GM08714 (cell line): Measurements from ENCODE around the gene IFI16.
"Not testable (repeated sequence)": the region's sequence is repeated elsewhere in the genome, so short reads cannot be mapped to it uniquely, and the experiment has no call there.

Experiments
- H3K4me3 ChIP-seq: fragments of 200-500 bp; sonication (Bioruptor generic); 2 replicates; pipeline ENCODE4 v1.5.1; 2014; ENCODE audit warnings: mild to moderate bottlenecking, low read length, inconsistent platforms
- ZNF274 ChIP-seq: IDR thresholded peaks from 2 replicates; pipeline ENCODE4 v1.6.1; 2012; ENCODE audit warnings: mild to moderate bottlenecking, low read depth, low read length

The IFI16 gene

GRCh38 chr1:159014851-159015250 is 5.1 kb downstream of the IFI16 start:
- TF ChIP-seq ZNF274 = no peak
- peak overlapping the region; percentile 64; the same call in 1 of the 2 replicates for H3K4me3 ChIP-seq

GRCh38 chr1:159015440-159015909 is 5.8 kb downstream of the IFI16 start:
- peak overlapping the region; percentile 19; the same call in 1 of the 2 replicates for H3K4me3 ChIP-seq

GRCh38 chr1:159023723-159024122 is 14.0 kb downstream of the IFI16 start:
- no peak overlapping the region for H3K4me3 ChIP-seq
- no peak for TF ChIP-seq ZNF274

More at GRCh38 chr1:159015440-159015909, 5.8 kb downstream of the IFI16 start:
- no peak for TF ChIP-seq ZNF274

GRCh38 chr1:159025043-159025442 is 15.3 kb downstream of the IFI16 start:
- H3K4me3 ChIP-seq = no peak overlapping the region
- TF ChIP-seq ZNF274 = no peak

- H3K4me3 ChIP-seq = not testable (repeated sequence)
These were observed 17.1 kb downstream of the IFI16 start for GRCh38 chr1:159026841-159027240.

- TF ChIP-seq ZNF274 = no peak
- no peak overlapping the region for H3K4me3 ChIP-seq
These were observed 20.6 kb downstream of the IFI16 start for GRCh38 chr1:159030311-159030710.

- TF ChIP-seq ZNF274 = no peak
- H3K4me3 ChIP-seq = no peak overlapping the region
These were observed 21.3 kb downstream of the IFI16 start for GRCh38 chr1:159030877-159031447.

- no peak overlapping the region for H3K4me3 ChIP-seq
- no peak for TF ChIP-seq ZNF274
These were observed 30.5 kb downstream of the IFI16 start for GRCh38 chr1:159040206-159040605.

GRCh38 chr1:159040893-159041724 is 31.4 kb downstream of the IFI16 start:
- no peak for TF ChIP-seq ZNF274
- H3K4me3 ChIP-seq = no peak overlapping the region

- not testable (repeated sequence) for H3K4me3 ChIP-seq
These were observed 36.8 kb downstream of the IFI16 start for GRCh38 chr1:159046486-159046885.

GRCh38 chr1:159051436-159051835 is 41.7 kb downstream of the IFI16 start:
- no peak overlapping the region for H3K4me3 ChIP-seq
- TF ChIP-seq ZNF274 = no peak

GRCh38 chr1:159054427-159054826 is 44.7 kb downstream of the IFI16 start:
- no peak overlapping the region for H3K4me3 ChIP-seq
- TF ChIP-seq ZNF274 = no peak

- no peak for TF ChIP-seq ZNF274
- no peak overlapping the region for H3K4me3 ChIP-seq
These were observed 45.5 kb downstream of the IFI16 start for GRCh38 chr1:159055181-159055641.

GRCh38 chr1:159056069-159056698 is 46.5 kb downstream of the IFI16 start:
- H3K4me3 ChIP-seq = no peak overlapping the region
- no peak for TF ChIP-seq ZNF274

- no peak for TF ChIP-seq ZNF274
- H3K4me3 ChIP-seq = no peak overlapping the region
These were observed 49.0 kb downstream of the IFI16 start for GRCh38 chr1:159058751-159059150.
